ENCODE measurements around the gene CTNS.

CTNS gene

DNA sequence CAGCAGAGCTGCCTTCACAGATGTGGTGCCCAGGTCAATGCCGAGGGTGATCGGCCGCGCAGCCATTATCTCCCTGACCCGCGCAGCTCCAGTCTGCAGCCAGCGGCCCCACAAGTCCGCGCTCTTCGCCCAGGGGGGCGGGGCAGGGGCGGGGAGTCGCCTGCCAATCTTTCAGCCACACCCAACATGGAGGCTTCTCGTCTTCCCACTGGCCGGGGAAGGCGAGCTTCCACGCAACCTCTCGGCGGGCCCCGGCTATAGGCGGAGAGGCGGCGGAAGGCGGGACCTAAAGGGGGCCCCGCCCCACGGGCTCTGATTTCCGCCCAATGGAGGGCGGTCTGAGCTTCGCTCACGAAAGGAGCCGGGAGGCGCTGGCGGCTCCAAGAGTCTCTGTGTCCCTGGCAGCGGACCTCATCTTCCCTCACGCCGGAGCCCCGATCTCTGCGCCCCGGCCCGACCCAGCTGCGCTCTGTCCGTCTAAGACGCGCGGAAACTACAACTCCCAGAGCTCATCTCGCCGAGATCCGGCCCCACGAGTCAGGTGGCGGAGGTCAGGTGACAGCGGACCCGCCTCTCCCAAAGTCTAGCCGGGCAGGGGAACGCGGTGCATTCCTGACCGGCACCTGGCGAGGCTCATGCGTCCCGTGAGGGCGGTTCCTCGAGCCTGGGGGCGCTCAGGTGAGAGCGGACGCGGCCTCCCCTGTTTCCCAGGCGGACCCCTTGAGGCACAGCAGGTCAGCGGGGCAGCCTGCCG is at the start of gene CTNS, which contains the start of gene SHPK:
Gene CTNS, plus strand, starts transcription at position 607 of the 754 bp plus-strand sequence. CDS start 3,447 bp downstream, outside the sequence.
Gene SHPK, minus strand, starts transcription at position 97 of the 754 bp plus-strand sequence. Its CDS starts 31 bp downstream, at position 66.
- DNase-seq (ENCODE audit: low spot score): peak; percentile 99

DNA sequence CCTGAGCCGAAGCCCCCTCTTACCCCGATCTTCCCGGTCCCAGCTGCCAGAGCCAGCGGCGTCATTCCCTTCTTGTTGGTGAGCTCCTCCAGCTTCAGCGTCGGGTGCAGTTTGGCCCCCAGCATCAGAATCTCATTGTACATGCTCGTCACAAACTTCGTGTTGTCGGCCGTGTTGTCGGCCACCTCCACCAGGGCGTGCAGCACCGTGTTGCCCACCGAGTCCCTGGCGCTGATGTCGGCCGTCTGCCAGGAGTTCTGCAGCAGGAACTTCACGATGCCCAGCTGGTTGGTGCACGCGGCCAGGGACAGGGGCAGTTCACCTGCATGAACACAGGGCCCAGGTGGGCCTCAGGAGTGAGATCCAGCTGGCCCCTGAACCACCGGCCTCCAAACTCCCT is 46.8 kb upstream of the CTNS start:
- DNase-seq (ENCODE audit: low spot score): no peak

DNA sequence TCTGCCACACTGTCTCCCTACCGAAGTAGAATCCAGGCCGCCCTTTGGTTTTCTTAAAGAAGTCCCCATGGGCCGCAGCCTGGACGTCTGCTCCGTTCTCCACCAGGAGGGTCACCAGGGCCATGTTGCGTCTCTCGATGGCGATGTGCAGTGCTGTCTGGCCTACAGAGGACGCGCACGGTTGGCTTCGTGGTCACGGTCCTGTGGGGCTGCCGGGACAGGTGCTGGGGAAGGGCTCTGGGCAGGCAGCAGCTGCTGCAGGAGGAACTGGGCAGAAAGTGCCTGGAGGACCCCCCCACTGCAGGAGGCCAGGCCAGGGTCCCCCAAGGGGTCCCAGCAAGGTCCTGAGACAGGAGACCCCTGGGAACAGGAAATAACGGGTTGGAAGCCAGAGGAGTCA is 46.3 kb upstream of the CTNS start:
- no peak for DNase-seq (ENCODE audit: low spot score)

DNA sequence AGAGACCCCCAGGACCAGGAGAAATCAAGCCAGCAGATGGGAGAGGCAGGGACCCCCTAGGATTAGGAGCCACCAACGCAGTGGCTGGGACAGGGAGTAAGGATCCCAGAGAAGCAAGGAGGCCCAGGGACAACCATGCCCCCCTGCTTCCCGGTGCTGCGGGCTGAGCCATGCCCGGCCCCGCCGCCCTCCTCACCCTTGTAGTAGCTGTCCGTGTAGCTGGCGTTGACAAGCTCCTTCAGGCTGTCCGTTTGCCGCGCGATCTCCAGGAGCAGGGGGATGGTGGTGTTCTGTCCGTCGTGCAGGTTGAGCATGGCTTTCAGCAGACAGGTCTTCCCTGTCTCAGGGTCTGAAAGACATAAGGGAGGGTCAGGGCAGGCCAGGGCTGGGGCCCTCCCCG is 45.8 kb upstream of the CTNS start:
- DNase-seq (ENCODE audit: low spot score): no peak

DNA sequence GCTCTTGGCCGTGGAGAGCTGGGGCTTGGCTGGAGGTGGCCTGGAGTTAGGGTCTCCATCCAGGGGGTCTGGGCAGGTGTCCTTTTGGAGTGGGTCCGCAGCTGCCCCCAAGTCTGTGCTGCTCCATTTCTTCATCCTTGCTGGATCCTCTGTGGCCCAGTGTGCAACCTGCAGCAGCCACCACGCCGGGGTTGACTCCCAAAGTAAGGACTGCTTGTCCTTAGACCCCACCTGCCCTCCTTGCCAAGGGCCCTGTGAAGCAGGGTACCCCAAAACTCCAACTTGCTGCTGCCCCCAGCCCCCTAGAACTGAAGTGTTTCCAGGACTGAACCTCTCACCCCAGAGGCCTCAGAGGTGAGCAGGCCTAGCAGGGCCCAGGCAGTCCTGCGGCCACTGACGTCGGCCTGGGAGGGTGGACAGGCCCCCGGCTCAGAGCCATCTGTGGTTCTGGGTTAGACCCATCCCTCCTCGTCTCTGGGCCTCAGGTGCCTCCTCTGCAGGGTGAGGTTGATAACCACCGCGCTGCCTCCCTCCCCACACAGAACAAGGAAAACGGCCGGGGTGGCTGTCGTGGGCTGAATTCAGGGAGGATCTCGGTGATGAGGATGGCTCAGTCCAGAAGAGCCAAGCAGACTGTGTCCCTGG is 44.2 kb upstream of the CTNS start:
- DNase-seq (ENCODE audit: low spot score): no peak

DNA sequence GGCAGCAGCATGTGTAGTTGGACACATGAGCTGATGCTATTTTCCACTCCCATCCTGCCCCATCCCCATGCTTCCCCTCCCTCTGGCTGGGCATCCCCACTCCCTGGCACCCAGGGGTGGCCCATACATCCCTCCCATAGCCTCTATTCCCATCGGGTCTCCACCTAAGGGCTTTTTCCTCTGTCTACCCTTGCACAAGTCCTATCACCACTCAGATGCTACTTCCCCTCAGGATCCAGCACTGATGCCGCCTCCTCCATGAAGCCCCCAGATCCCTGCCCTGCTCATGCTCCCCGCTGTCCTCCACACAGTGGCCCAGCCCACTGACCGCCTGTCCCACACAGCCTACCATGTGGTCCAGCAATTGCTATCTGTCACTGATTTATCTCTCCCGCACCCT is 43.2 kb upstream of the CTNS start:
- DNase-seq (ENCODE audit: low spot score): no peak

DNA sequence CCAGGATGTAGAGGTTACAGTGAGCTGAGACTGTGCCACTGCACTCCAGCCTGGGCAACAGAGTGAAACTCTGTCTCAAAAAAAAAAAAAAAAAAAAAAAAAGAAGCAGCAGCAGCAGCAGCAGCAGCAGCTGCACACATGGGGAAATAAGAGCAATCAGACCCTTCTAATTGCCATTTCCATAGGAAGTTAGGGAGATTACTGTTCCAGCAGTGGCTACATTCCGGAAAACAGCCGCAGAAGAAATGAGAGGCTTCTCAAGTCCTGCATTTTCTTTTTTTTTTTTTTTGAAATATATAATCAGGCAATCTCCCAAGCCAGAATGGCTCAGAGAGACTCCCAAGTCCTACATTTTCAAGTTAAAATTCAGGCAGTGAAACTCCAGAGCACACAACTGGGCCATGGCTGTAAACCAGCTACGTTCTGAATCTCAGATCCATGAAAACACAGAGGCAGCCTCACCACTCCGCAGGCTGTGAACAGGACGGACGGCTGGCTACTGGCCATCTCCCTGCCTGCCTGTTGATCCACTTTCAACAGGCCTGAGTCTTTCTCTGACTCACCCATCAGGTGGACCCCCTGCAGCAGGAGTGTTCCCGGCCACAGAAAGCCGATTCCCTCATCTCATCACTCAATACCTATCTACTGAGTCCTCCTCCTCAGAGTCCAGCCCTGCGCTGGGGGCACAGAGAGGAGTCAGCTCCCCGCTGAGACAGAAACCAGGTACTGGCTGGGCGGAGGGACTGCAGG is 42.3 kb upstream of the CTNS start:
- DNase-seq (ENCODE audit: low spot score): no peak

DNA sequence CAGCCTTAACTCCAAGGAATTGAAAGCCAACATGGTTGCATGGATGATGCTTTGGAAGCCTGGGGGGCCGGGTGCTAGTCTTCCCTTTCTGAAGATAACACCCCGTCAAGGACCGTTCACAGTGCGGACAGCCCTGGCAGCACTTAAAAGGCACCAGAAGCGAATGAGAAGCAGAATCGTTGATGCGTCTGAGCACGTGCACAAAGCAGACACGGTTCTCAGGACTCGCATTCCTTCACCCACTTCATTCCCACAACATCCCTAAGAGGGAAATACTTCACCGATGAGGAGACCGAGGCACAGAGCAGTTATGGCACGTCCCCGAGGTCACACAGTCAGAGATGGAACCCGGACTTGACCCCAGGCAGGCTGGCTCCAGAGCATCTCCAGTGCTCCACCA is 41.6 kb upstream of the CTNS start:
- DNase-seq (ENCODE audit: low spot score): no peak

DNA sequence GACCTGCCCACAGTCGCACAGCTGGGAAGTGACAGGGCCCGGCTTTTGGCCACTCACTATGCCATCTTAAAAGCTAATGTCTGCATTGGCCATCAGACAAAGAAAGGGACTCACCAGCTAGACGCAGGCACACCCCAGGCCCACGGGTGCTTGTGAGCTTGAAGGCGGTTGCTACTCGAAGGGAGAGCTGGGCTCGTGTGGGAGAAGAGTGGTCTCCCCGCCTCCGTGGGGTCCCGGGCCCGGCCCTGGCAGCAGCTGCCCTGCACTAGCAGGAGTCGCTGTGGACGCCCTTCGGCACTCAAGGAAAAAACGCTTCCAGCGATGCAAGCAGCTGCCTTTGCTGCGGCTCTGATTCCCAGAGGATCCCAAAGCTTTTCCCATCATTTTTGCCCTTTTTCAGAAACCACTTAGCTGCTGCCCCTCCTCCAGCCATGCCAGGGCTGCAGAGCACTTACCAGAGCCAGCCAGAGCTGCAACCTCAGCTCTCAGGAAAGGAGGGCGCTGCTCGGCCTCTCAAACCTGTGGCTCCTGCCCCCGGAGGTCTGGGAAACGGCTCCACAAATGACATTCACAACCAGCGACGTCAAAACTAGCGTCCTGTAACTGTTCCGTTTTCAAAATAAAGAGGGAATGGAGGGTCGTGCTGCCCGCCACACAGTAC is 39.6 kb upstream of the CTNS start:
- DNase-seq (ENCODE audit: low spot score): no peak

DNA sequence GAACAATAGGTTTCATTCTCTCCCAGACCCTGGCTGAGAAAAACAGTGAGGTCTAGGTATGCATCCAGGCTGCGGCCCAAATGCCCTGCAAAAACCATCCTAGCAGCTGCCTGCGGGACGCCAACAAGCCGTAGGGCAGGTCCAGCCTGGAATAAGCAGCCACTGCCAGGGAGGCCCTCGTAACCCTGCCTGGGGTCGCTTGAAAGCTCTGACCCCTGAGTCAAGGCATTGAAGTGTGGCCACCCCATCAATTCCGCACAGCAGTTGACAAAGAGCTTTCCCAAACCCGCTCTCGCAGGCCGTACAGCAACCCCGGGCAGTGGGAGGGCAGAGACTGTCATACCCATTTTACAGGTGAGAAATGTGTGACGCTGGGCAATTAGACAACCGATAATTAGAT is 38.5 kb upstream of the CTNS start:
- no peak for DNase-seq (ENCODE audit: low spot score)

DNA sequence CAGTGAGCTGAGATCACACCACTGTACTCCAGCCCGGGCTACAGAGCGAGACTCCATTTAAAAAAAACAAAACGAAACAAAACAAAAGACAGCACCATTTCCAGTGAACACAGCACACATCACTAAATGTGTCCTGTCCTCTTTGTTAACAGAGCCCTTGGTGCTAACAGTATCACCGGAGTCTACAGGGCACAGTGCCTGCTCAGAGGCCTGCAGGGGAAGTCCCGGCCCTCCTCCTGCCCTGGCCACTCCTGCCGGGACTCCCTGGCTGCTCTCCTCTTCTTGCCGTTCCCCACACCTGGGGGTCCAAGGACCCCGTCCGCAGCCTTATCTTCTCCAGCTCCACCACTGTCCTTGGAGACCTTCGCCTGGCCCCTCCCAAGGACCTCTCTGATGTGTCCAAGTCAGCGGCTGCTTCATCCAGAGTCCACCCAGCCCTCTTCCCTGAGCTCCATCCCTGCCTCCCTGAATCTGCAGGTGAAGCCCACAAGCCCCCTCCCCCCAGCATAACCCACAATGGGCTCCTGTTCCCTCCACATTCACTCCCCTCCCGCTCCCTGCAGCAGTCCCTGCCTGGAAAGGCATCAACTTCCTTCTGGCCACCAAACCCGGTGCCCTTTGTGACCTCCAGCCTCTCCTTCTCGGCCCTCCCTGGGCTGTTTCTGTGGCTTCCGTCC is 35.9 kb upstream of the CTNS start:
- DNase-seq (ENCODE audit: low spot score): no peak

DNA sequence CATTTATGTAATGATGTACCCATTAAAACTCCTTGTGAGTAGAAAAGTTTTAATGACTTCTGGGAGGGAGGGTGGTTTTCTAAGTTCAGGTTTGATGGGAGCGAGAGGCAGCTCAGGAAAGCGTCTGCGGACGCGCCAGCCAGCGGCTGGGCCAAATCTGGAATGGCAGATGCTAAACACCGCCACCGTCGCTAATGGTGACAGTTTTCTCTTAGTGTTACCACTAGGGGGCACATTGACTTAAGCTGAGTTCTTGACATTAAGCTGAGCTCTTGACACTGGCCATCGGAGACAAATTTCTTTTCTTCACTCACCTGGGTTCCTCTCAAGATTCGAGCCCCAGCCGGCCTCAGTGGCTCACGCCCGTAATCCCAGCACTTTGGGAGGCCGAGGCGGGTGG is 34.1 kb upstream of the CTNS start:
- no peak for DNase-seq (ENCODE audit: low spot score)

DNA sequence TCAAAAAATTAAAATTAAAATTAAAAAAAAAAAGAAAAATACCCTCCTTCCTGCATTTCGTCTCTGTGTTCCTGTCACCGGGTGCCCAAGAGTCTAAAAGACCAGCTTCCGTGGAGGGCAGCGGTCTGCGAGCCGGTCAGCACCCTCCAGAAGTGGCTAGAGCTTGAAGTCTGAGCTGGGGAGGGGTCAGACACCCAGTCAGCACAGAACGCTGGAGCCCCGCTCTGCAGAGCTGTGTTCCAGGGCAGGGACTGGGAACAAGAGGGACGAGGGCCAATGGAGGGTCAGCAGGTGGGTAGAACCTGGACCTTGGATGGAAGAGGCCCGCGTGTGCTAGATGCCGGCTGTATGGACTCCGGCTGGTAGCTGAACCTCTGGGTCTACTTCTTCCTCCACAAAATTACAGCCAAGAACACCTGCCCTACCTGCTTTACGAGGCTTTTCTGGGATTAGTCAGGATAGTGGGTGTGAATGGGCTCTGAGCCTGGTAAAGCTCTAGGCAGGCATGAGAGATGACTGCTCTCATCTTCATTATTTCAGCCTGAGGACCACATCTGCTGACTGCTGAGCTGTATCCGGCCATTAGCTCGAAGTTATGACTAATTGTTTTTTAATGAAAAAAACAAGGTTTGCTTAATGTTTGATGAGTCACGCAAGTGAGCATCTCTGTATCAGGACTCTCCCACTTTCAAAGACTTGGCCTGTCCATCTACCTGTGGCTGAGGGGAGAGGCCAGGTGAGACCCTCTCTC is 33.3 kb upstream of the CTNS start:
- peak; percentile 79 for DNase-seq (ENCODE audit: low spot score)

DNA sequence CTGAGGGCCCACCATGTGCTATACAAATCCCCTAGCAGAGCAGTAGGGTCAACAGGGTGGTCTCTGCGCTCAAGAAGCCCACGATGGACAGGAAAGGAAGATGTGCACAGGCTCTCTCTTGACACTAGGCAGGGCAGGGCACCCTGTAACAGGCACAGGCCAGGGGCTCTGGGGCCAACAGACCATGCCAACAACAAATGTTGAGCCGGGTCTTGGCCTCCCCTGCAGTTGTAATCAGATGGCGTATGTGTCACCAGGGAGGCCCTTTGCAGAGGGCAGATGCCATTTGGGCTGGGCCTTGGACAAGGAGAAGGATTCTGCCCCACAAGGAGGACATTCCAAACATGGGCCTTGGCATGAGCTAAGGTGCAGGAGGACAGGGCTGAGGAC is 32.7 kb upstream of the CTNS start:
- DNase-seq (ENCODE audit: low spot score): no peak

DNA sequence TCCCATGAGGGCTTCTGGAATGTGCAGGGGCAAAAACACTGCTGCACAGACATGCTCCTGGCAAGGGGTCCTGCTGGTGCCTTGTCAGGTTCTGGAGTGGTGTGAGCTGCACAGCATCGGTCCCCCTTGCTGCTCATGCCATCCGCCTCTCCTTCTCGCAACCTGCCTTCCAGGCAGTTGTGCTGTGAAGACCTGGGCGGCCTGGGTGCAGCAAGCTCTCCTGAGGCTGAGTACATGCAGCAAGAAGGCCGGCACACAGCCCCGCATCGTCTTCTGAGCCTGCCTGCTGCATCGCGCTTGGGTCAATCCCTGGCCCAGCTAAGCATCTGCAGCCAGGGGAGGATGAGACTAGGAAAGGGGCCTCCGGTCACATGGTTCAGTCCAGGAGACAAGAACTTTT is 26.9 kb upstream of the CTNS start:
- no peak for DNase-seq (ENCODE audit: low spot score)

DNA sequence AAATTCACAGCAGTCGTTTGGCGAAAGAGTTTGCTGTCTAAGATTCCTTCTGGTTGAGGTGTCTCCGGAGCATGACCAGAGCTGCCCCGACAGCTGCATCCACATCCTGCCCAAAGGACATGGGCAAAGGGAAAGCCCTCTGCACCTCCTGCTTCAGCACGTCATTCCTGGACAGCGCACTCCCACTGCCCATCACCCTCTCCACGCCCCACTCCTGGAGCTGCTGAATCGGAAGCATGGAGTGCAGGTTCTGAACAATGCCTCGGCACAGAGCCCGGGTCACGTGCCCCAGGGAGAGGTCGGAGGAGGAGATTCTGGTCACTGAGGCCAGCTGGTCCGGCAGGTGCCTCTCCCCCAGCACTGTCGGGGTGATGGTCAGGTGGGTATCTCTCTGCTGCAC is 26.0 kb upstream of the CTNS start:
- DNase-seq (ENCODE audit: low spot score): no peak

DNA sequence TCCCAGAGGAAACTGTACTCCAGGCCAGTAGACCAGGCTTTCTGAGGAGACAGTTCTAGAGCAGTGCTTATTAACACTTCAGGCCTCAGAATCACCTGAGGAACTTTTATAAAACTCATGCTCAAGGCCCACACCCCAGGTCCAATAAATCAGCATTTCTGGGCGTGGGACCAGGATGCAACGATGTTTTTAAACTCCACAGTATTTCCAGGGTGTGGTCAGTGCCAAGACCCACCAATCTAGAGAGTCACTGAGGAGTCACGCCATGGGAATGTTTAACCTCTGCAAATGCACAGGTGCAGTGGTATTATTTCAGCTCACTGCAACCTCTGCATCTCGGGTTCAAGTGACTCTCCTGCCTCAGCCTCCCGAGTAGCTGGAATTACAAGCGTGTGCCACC is 23.4 kb upstream of the CTNS start:
- DNase-seq (ENCODE audit: low spot score): no peak

DNA sequence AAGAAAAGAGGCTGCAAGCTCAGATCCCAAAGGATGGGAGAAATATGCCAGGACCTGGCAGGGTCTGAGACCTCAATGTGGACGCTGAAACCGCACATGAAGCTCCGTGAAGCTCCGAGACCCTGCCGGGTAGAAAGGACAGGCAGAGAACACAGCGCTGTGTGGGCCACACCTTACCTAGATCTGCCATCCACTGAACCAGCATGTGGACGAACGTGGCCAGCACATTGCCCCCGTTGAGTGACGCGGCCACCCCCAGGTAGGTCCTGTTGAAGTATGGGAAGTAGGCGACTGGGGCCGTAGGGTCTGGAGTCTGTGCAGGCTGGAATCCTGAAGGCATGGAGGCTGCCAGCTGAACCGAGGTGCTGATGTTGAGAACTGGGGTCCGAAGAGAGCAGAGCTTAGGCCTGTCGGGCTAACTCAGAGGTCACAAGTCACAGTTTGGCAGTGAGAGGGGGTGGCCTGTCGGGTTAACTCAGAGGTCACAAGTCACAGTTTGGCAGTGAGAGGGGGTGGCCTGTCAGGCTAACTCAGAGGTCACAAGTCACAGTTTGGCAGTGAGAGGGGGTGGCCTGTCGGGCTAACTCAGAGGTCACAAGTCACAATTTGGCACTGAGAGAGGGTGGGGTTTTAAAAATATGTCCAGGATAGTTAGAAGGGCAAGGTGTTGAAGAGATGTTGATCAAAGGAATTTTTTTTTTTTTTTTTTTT is 21.2 kb upstream of the CTNS start:
- DNase-seq (ENCODE audit: low spot score): no peak

DNA sequence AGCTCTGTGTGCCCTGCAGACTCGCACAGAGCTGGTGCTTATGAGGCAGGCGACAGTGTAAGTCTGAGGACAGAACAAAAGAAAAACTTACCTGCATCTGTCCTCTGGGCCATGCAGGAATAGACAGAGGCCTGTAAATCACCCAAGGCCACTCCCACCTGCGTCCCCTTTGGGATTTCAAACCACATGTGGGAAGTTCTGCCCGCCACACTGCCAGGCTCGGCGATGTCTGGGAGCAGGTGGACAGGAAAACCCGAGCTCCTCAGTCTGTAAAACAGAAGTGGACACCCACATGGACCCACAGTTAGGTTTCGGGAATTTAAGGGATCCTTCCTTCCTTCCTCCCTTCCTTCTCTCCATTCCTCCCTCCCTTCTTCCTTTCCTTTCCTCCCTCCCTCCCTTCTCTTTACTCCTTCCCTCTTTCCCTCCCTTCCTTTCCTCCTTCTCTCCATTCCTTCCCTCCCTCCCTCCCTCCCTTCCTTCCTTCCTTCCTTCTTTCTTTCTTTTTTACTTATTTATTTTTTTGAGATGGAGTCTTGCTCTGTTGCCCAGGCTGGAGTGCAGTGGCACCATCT is 15.3 kb upstream of the CTNS start:
- DNase-seq (ENCODE audit: low spot score): no peak

DNA sequence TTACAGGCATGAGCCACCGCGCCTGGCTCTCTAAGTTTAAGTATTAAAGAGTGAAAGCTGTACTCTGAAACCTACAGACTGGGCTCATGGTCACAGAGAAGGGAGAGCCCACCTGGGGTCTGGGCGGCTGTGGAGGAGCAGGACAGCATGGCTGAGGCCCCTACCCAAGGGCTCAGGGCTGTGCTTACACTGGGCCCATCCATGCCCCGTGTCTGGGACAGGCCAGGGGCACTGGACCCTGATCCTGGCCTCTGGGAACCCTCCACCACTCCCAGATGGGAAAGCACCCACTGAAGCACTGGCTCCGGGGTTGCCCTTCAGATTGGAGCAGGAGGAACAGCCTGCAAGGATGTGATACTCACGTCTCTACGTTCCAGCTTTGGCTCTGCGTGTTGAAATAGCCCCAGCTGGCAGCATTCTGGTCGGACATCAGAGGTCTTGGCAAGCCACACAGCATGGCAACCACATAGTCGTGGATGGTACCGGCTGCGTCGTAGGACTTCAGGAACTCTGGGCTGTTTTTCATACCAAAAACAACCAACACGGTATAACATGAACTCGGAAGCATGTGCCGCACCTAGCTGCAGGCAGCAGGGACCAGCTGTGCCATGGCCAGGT is 13.5 kb upstream of the CTNS start:
- no peak for DNase-seq (ENCODE audit: low spot score)
